ENCODE results near the gene PFKL.

PFKL gene

DNA sequence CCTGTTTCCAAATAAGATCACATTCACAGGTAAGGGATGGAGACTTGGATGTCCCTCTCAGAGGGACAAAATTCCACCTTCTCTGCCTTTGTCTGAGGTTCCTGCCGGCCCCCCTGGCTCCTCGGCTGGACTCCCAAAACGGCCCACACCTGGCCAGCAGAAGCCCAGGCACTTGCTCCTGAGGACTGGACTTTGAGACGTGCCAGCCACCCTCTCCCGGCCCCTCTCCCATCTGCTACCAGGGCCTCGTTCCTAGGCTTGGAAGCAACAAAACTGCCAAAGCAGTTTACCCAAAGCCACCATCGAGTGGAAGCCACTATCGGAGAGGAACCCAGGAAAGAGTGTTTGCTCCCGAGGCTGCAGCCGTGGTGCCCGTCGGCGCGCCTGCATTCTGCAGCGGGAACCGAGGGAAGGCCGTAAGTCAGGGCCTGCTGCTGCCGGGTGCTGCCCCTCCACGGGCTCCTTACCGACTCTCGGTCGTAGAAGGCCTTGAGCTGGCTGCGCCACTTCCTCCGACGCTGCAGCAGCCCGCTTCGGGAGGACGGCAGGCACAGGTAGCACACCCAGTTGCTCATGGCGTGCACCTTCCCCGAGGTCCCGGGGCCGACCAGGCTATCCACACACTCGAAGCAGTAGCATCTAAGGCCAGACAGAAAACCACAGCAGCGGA lies 41.7 kb upstream of the PFKL start:
- no peak overlapping the region for H2AFZ ChIP-seq (ENCODE audit: low read length)
- H3F3A ChIP-seq (ENCODE audit: insufficient read depth, low read length): no peaks in the 10 kb centered on the region
- H3K4me1 ChIP-seq (ENCODE audit: low read length): no peaks in the 10 kb centered on the region

DNA sequence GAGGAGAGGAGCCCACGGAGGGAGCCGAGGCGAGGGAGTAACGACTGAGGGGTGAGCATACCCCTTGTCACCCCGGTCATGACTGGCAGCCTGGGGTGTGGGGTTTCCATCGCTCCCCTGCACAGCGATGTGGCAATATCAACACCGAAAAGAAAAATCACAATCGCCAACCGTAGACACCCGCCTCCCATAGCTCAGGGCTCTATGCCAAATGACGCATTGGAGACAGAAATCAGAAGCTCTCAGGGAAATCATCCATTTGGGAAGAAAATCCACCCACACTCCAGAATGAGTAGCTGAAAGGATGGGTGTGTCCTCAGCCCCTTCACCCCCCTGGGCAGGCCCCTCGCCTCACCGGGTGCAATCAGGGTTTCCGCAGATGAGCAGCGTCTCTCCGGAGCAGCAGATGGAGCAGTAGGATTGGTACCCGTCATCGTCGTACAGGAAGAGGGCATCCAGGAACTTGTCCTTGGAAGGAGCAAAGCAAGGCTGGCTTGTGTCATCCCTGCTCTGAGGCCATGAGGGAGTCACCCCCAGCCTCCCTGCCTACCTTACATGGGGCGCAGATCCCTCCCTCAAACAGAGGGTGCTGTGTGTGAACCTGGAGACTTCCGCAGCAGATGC lies 40.7 kb upstream of the PFKL start:
- no peak overlapping the region for H3K4me3 ChIP-seq (ENCODE audit: low read length)
- no peak overlapping the region for H3K4me2 ChIP-seq (ENCODE audit: low read depth, low read length)
- no peaks in the 10 kb centered on the region for H3K4me1 ChIP-seq (ENCODE audit: low read length)
- no peaks in the 10 kb centered on the region for H3F3A ChIP-seq (ENCODE audit: insufficient read depth, low read length)
- no peaks in the 10 kb centered on the region for H3K36me3 ChIP-seq (replicated peaks; ENCODE audit: insufficient read depth, low read length)
- H3K79me2 ChIP-seq (ENCODE audit: low read length): no peaks in the 10 kb centered on the region
- TF ChIP-seq EZH2 (optimal IDR thresholded peaks at IDR 0.05; ENCODE audit: low read depth, low read length) (no peak), EZH2phosphoT487 (IDR thresholded peaks at IDR 0.05; ENCODE audit: low read length) (no peak)
- TF ChIP-seq, protein P1, sequence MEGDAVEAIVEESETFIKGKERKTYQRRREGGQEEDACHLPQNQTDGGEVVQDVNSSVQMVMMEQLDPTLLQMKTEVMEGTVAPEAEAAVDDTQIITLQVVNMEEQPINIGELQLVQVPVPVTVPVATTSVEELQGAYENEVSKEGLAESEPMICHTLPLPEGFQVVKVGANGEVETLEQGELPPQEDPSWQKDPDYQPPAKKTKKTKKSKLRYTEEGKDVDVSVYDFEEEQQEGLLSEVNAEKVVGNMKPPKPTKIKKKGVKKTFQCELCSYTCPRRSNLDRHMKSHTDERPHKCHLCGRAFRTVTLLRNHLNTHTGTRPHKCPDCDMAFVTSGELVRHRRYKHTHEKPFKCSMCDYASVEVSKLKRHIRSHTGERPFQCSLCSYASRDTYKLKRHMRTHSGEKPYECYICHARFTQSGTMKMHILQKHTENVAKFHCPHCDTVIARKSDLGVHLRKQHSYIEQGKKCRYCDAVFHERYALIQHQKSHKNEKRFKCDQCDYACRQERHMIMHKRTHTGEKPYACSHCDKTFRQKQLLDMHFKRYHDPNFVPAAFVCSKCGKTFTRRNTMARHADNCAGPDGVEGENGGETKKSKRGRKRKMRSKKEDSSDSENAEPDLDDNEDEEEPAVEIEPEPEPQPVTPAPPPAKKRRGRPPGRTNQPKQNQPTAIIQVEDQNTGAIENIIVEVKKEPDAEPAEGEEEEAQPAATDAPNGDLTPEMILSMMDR (IDR thresholded peaks at IDR 0.05; ENCODE audit: low read length): no peak
- H3K27ac ChIP-seq (ENCODE audit: low read length): no peak overlapping the region
- H3K27me3 ChIP-seq (replicated peaks; ENCODE audit: insufficient read depth, low read length): peaks cover 61% of the 10 kb centered on the region
- no peaks in the 10 kb centered on the region for H3K9me2 ChIP-seq (replicated peaks; ENCODE audit: insufficient read depth, low read length)
- H3K9ac ChIP-seq (ENCODE audit: low read length): no peak overlapping the region
- no peak for DNase-seq
- H4K20me1 ChIP-seq (ENCODE audit: insufficient read depth, low read length): no peaks in the 10 kb centered on the region
- no peak overlapping the region for H2AFZ ChIP-seq (ENCODE audit: low read length)
- no peaks in the 10 kb centered on the region for H3K9me3 ChIP-seq (replicated peaks; ENCODE audit: insufficient read depth, low read length)

More for the DNA sequence above, 41.7 kb upstream of the PFKL start:
- no peaks in the 10 kb centered on the region for H4K20me1 ChIP-seq (ENCODE audit: insufficient read depth, low read length)
- peaks cover 62% of the 10 kb centered on the region for H3K27me3 ChIP-seq (replicated peaks; ENCODE audit: insufficient read depth, low read length)
- no peak overlapping the region for H3K9ac ChIP-seq (ENCODE audit: low read length)
- no peak for TF ChIP-seq EZH2 (optimal IDR thresholded peaks at IDR 0.05; ENCODE audit: low read depth, low read length)
- TF ChIP-seq EZH2phosphoT487 (IDR thresholded peaks at IDR 0.05; ENCODE audit: low read length): no peak
- TF ChIP-seq, protein P1 (IDR thresholded peaks at IDR 0.05; ENCODE audit: low read length): no peak
- no peak overlapping the region for H3K4me2 ChIP-seq (ENCODE audit: low read depth, low read length)
- H3K9me3 ChIP-seq (replicated peaks; ENCODE audit: insufficient read depth, low read length): no peaks in the 10 kb centered on the region
- no peaks in the 10 kb centered on the region for H3K79me2 ChIP-seq (ENCODE audit: low read length)
- no peak for DNase-seq
- H3K36me3 ChIP-seq (replicated peaks; ENCODE audit: insufficient read depth, low read length): no peaks in the 10 kb centered on the region
- no peak overlapping the region for H3K4me3 ChIP-seq (ENCODE audit: low read length)
- no peak overlapping the region for H3K27ac ChIP-seq (ENCODE audit: low read length)
- H3K9me2 ChIP-seq (replicated peaks; ENCODE audit: insufficient read depth, low read length): no peaks in the 10 kb centered on the region

DNA sequence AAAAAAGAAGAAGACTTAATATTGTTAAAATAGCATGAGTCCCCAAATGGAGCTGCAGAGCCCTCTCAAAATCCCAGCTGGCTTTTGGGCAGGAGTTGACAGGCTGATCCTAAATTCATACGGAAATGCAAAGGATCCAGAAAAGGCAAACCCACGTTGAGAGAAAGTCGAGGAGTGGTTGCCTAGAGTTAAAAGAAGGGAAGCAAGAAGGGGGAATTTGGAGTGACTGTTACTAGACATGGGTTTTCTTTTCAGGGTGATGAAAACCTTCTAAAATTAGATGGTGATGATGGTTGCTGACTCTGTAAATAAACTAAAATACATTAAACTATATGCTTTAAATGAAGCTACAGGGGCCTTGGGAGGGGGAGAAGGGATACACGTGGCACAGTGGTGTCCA lies 39.8 kb upstream of the PFKL start:
- H4K20me1 ChIP-seq (ENCODE audit: insufficient read depth, low read length): no peaks in the 10 kb centered on the region
- H3K9me3 ChIP-seq (replicated peaks; ENCODE audit: insufficient read depth, low read length): no peaks in the 10 kb centered on the region
- no peaks in the 10 kb centered on the region for H3K9me2 ChIP-seq (replicated peaks; ENCODE audit: insufficient read depth, low read length)
- no peak overlapping the region for H3K9ac ChIP-seq (ENCODE audit: low read length)
- H3K27ac ChIP-seq (ENCODE audit: low read length): no peak overlapping the region
- DNase-seq: no peak
- H3K4me2 ChIP-seq (ENCODE audit: low read depth, low read length): no peak overlapping the region
- H3F3A ChIP-seq (ENCODE audit: insufficient read depth, low read length): no peaks in the 10 kb centered on the region
- H2AFZ ChIP-seq (ENCODE audit: low read length): no peak overlapping the region
- H3K79me2 ChIP-seq (ENCODE audit: low read length): no peaks in the 10 kb centered on the region
- H3K27me3 ChIP-seq (replicated peaks; ENCODE audit: insufficient read depth, low read length): peaks cover 54% of the 10 kb centered on the region
- H3K4me3 ChIP-seq (ENCODE audit: low read length): no peak overlapping the region
- H3K4me1 ChIP-seq (ENCODE audit: low read length): no peaks in the 10 kb centered on the region
- H3K36me3 ChIP-seq (replicated peaks; ENCODE audit: insufficient read depth, low read length): no peaks in the 10 kb centered on the region
- no peak for TF ChIP-seq EZH2phosphoT487 (IDR thresholded peaks at IDR 0.05; ENCODE audit: low read length)
- TF ChIP-seq EZH2 (optimal IDR thresholded peaks at IDR 0.05; ENCODE audit: low read depth, low read length): no peak
- TF ChIP-seq, protein P1 (IDR thresholded peaks at IDR 0.05; ENCODE audit: low read length): no peak

Data from MM.1S (cell line).